Upper lobe of left lung (tissue), 4 donors: ENCODE results near the gene EHD2.

Experiments used
- CTCF ChIP-seq, 6 experiments: fragments of 450-650 bp in 4 of 6; fragments of 200-600 bp in 2 of 6; sonication (generic) in 2 of 6; IDR thresholded peaks; one replicate each; pipeline ENCODE4 v1.5.1; 2016 to 2019; ENCODE audit warnings: antibody characterized with exemption in 6 of 6
- EP300 ChIP-seq, 4 donors: sonication (generic); formaldehyde crosslinking; IDR thresholded peaks; one replicate each; pipeline ENCODE4 v1.5.1; 2017; ENCODE audit warnings: antibody characterized with exemption in 4 of 4, control low read depth in 2 of 4
- POLR2A ChIP-seq, 4 donors: fragments of 450-650 bp; IDR thresholded peaks; one replicate each; pipeline ENCODE4 v1.5.1; 2016 to 2017; ENCODE audit warnings: antibody characterized with exemption in 4 of 4, mild to moderate bottlenecking in 2 of 4
- POLR2AphosphoS5 ChIP-seq, 2 donors: sonication (generic); formaldehyde crosslinking; IDR thresholded peaks; one replicate each; pipeline ENCODE4 v1.5.1; 2017; ENCODE audit warnings: antibody characterized with exemption in 2 of 2

DNA sequence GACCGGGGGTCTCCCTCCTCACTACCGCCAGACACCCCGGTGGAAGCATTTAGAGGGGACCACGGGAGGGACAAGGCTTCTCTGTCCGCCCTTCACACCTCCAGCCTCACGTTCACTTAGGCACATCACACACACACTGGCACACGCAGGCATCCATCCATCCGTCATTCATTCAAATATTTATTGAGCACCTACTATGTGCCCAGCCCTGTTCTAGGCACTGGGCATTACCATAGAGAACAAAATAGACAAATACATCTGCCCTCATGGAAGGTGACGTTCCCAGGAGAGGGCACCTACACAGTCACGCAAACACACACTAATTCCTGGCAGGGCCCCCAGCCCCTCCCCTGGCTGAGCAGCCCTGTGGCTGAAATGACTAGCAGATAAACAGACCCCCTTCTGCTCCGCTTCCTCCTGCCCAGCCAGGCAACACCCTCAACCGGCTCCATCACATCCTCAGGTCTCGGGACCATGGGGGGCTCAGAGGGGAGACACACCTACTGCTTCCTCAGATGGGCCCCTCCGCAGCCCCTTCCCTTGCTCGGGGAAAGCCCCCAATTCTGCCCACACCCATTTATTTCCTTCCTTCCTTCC lies 28.4 kb downstream of the EHD2 start:
- TF ChIP-seq CTCF (IDR thresholded peaks at IDR 0.05): no peak
- no peak for TF ChIP-seq POLR2A (IDR thresholded peaks at IDR 0.05)
- no peak for TF ChIP-seq EP300 (IDR thresholded peaks at IDR 0.05)
- TF ChIP-seq POLR2AphosphoS5 (IDR thresholded peaks at IDR 0.05): no peak
